GM12878 (cell line): ENCODE results near the gene DHX30. TPM values are rescaled to one million over a fixed set of nuclear protein-coding genes. Genes with fewer than 3 reads are reported as not detected.

Experiments
- ATAC-seq: fragments of 200-7000 bp; cut with Tn5 transposase; 3 replicates; pipeline ENCODE4 v1.9.1; 2020; ENCODE audit warnings: mild to moderate bottlenecking, moderate library complexity
- BruUV-seq: library from RNA; stranded (reverse); fragments of 400-500 nt; replicated peaks from 2 replicates; lab custom pipeline; 2021; lab: Mats Ljungman, UMichigan
- CTCF ChIA-PET: fragments of 300-600 bp; sonication (Branson Sonifier 250); formaldehyde crosslinking; extraction: SDS; loops from one replicate; lab custom pipeline; 2021; ENCODE audit warnings: inconsistent platforms; lab: Yijun Ruan, JAX
- POLR2A ChIA-PET: fragments of 350-600 bp; formaldehyde crosslinking; extraction: SDS; loops from one replicate; lab custom pipeline; 2021; ENCODE audit warnings: inconsistent platforms; lab: Charles Lee
- RAD21 ChIA-PET: fragments of 300-600 bp; sonication (Branson Sonifier 250); formaldehyde crosslinking; loops from one replicate; lab custom pipeline; 2023; ENCODE audit warnings: antibody characterized with exemption; ENCODE audit not compliant: unreplicated experiment; lab: Charles Lee
- SMC1A ChIA-PET: fragments of 300-600 bp; sonication (Branson Sonifier 250); formaldehyde crosslinking; loops from one replicate; lab custom pipeline; 2023; ENCODE audit not compliant: unreplicated experiment, uncharacterized antibody; lab: Charles Lee
- DNase-seq: peaks from one replicate; pipeline ENCODE4 v3.0.0-alpha.2; 2011; ENCODE audit warnings: low read depth, low spot score
- FAIRE-seq: peaks from 3 replicates; lab custom pipeline; 2011; peaks lifted over from hg19 to GRCh38; lab: Jason Lieb, UNC
- H2AFZ ChIP-seq: 2 replicates; pipeline ENCODE4 v1.6.0; 2011; ENCODE audit warnings: low read depth, low read length, control low read depth; ENCODE audit not compliant: control insufficient read depth
- H3K27ac ChIP-seq: 2 replicates; pipeline ENCODE4 v1.5.1; 2011; ENCODE audit warnings: control low read depth; ENCODE audit not compliant: control insufficient read depth, insufficient read depth
- H3K27me3 ChIP-seq, 2 experiments: replicated peaks in 1 of 2; 2 replicates each; pipeline versions ENCODE4 v1.6.0 to v1.6.1; 2011; ENCODE audit warnings: low read length in 1 of 2; ENCODE audit not compliant: control insufficient read depth in 2 of 2, insufficient read depth in 2 of 2
- H3K36me3 ChIP-seq, 2 experiments: 2 replicates each; pipeline ENCODE4 v1.5.1; 2011; ENCODE audit warnings: low read length in 1 of 2; ENCODE audit not compliant: control insufficient read depth in 2 of 2, insufficient read depth in 2 of 2
- H3K4me1 ChIP-seq: 2 replicates; pipeline ENCODE4 v1.6.1; 2011; ENCODE audit warnings: mild to moderate bottlenecking, low read length, moderate library complexity, mixed read lengths; ENCODE audit not compliant: control insufficient read depth, insufficient read depth
- H3K4me2 ChIP-seq: 2 replicates; pipeline ENCODE4 v1.6.0; 2011; ENCODE audit warnings: control low read depth; ENCODE audit not compliant: control insufficient read depth, insufficient read depth
- H3K4me3 ChIP-seq: fragments of 200-600 bp; sonication (generic); 2 replicates; pipeline ENCODE4 v1.5.1; 2016
- H3K79me2 ChIP-seq: 2 replicates; pipeline ENCODE4 v1.6.0; 2011; ENCODE audit warnings: low read length; ENCODE audit not compliant: control insufficient read depth, insufficient read depth
- H3K9ac ChIP-seq: 2 replicates; pipeline ENCODE4 v1.8.0; 2011; ENCODE audit warnings: low read length, control low read depth, mixed read lengths; ENCODE audit not compliant: control insufficient read depth, insufficient read depth
- H3K9me3 ChIP-seq: replicated peaks from 3 replicates; pipeline ENCODE4 v1.5.1; 2011; ENCODE audit warnings: mild to moderate bottlenecking, low read length; ENCODE audit not compliant: control insufficient read depth, insufficient read depth
- H4K20me1 ChIP-seq: 2 replicates; pipeline ENCODE4 v1.6.0; 2011; ENCODE audit not compliant: control insufficient read depth, insufficient read depth
- BHLHE40 ChIP-seq, 2 experiments: fragments of 450-650 bp in 1 of 2; IDR thresholded peaks; 2 replicates each; pipeline ENCODE4 v1.6.1; 2011 to 2017; ENCODE audit warnings: low read depth in 2 of 2, borderline replicate concordance in 1 of 2, improper control_type of control experiment in 1 of 2, low read length in 1 of 2, mild to moderate bottlenecking in 1 of 2
- CEBPB ChIP-seq, 2 experiments: fragments of 150-350 bp in 1 of 2; IDR thresholded peaks; 2 replicates each; pipeline ENCODE4 v1.6.1; 2012 to 2014; ENCODE audit warnings: low read depth in 2 of 2, low read length in 2 of 2, borderline replicate concordance in 1 of 2, inconsistent platforms in 1 of 2
- CHD4 ChIP-seq: fragments of 200-600 bp; sonication (generic); IDR thresholded peaks from 2 replicates; pipeline ENCODE4 v1.6.1; 2016; ENCODE audit warnings: mild to moderate bottlenecking
- POLR2AphosphoS2 ChIP-seq: IDR thresholded peaks from 2 replicates; pipeline ENCODE4 v1.6.1; 2011; ENCODE audit warnings: low read depth, mild to moderate bottlenecking, low read length, improper control_type of control experiment, moderate library complexity
- SP1 ChIP-seq: IDR thresholded peaks from one replicate; pipeline ENCODE4 v1.6.1; 2011; ENCODE audit warnings: low read depth, low read length
- SREBF1 ChIP-seq: IDR thresholded peaks from 2 replicates; pipeline ENCODE4 v1.6.1; 2012; ENCODE audit warnings: mild to moderate bottlenecking, low read length
- STAT3 ChIP-seq: IDR thresholded peaks from 2 replicates; pipeline ENCODE4 v1.6.1; 2011; ENCODE audit warnings: low read depth, low read length, improper control_type of control experiment
- USF1 ChIP-seq: IDR thresholded peaks from 2 replicates; pipeline ENCODE4 v1.6.1; 2011; ENCODE audit warnings: borderline replicate concordance, low read depth, mild to moderate bottlenecking, moderate library complexity, mixed read lengths, low read length; ENCODE audit not compliant: insufficient read depth; ENCODE audit errors: extremely low read length
- USF2 ChIP-seq: IDR thresholded peaks from 2 replicates; pipeline ENCODE4 v1.6.1; 2011; ENCODE audit warnings: low read depth, low read length, improper control_type of control experiment, borderline replicate concordance
- ZNF622 ChIP-seq: fragments of 450-650 bp; IDR thresholded peaks from 2 replicates; pipeline ENCODE4 v1.6.1; 2017; ENCODE audit warnings: mild to moderate bottlenecking, inconsistent platforms
- ZSCAN29 ChIP-seq: fragments of 450-650 bp; IDR thresholded peaks from 2 replicates; pipeline ENCODE4 v1.6.1; 2017; ENCODE audit warnings: mild to moderate bottlenecking, moderate library complexity
- WGBS: methylation state at CpG from one replicate; pipeline ENCODE4 v1.1.6; 2016; ENCODE audit warnings: low lambda C conversion rate; ENCODE audit not compliant: insufficient replicate concordance, insufficient coverage; ENCODE audit errors: missing lambda C conversion rate; 5-methylcytosine and 5-hydroxymethylcytosine counted together
- in situ Hi-C: fragments of 300-500 bp; cut with MboI; formaldehyde crosslinking; loops from 9 replicates; pipeline ENCODE4 v1.14.3; 2018; ENCODE audit warnings: mixed read lengths
- intact Hi-C: fragments of 100-400 bp; cut with micrococcal nuclease; formaldehyde crosslinking; loops from one replicate; pipeline ENCODE4 v1.14.2; 2022; ENCODE audit not compliant: unreplicated experiment
- polyA plus RNA-seq, 11 experiments: library from polyadenylated mRNA; depleted of rRNA in 4 of 11; unstranded in 6 of 11; stranded (reverse) in 5 of 11; fragments of >200 nt; fragmentation: Nextera tagmentation in 4 of 11; fragmentation: Illumina TruSeq in 1 of 11; extraction: Ambion mirVana in 4 of 11; extraction: Trizol in 1 of 11; gene quantifications; 1 replicate in 1 of 11; 2 replicates in 10 of 11; pipeline versions ENCODE4 v1.2.1 to v1.2.3, GENCODE V29; 2011 to 2016; ENCODE audit warnings: inconsistent platforms in 2 of 11, missing spikeins in 2 of 11, low read depth in 1 of 11
- total RNA-seq, 4 experiments: library from RNA; depleted of rRNA in 3 of 4; stranded (reverse); fragments of >200 nt in 3 of 4; fragmentation: Illumina TruSeq in 1 of 4; extraction: Trizol in 1 of 4; gene quantifications; 2 replicates each; pipeline versions ENCODE4 v1.2.1 to v1.2.3, GENCODE V29; 2013 to 2021
- TF ChIP-seq, protein P1 (sequence below): IDR thresholded peaks from 2 replicates; pipeline ENCODE4 v1.6.1; 2011; ENCODE audit warnings: mild to moderate bottlenecking, low read depth, low read length, moderate library complexity; ENCODE audit not compliant: insufficient replicate concordance
- TF ChIP-seq, protein P2 (sequence below): IDR thresholded peaks from 2 replicates; pipeline ENCODE4 v1.6.1; 2011; ENCODE audit warnings: low read depth, mild to moderate bottlenecking, low read length, moderate library complexity, borderline replicate concordance; ENCODE audit errors: extremely low read depth
- TF ChIP-seq, protein P3 (sequence below): IDR thresholded peaks from 2 replicates; pipeline ENCODE4 v1.6.1; 2012; ENCODE audit warnings: low read depth, low read length, improper control_type of control experiment
- TF ChIP-seq, protein P4 (sequence below): fragments of 450-650 bp; IDR thresholded peaks from 2 replicates; pipeline ENCODE4 v1.6.1; 2016; ENCODE audit warnings: mild to moderate bottlenecking

The DHX30 gene
- total and polyA plus RNA-seq, 10 of the 15 experiments (the other 5 are each of a cell fraction or from before 2014, with no cell fraction given), result 9.5 to 75.3 (median 47.8) TPM

DNA sequence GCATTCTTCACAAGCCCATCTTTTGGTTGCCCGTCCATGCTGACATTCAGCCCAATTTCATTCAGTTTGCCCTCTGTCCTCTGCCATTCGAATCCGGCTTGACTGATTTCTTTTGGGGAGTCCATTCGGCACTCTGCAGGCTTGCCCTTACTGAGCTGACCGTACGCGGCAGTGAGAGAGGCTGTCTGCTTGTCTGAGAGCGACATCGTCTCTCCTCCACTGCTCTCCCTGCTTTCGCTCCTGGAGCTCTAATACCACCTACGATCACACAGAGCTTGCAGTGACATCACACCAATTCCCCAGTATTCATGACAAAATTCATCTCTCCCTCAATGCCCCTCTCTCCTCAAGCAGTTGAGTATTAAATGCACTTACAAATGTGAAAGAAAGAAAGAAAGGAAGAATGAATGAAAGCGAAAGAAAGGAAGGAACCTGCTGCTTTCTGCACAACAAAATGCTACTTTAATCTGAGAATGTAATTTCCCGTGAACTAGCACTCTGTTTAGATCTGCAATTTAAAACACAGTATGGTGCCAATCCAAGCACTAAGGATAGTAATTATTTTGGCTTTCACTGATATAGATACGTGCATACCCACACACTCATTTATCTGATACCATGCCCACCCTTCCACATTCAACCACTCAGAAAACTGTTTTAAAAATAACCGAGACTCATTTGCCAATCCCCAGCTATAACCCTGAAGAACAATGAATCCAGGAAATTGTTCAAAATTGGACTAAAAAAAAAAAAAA lies 89.5 kb downstream of the DHX30 start:
- ATAC-seq (no peak), DNase-seq (no peak), FAIRE-seq (no peak)
- Histone ChIP-seq H3K4me2 (no peak overlapping the region), H3K9ac (no peak overlapping the region), H3K27ac (no peak overlapping the region), H2AFZ (no peak overlapping the region), H4K20me1 (no peaks in the 10 kb centered on the region), H3K27me3 (no peaks in the 10 kb centered on the region), H3K36me3 (peaks cover 4 to 6% of the 10 kb centered on the region in 2 experiments; a peak in 2 of 4 replicates), H3K79me2 (no peaks in the 10 kb centered on the region), H3K4me3 (no peak overlapping the region), H3K4me1 (0 out of 2 replicates have a peak, but pooled peaks cover 3% of the 10 kb centered on the region), H3K9me3 (no peaks in the 10 kb centered on the region)
- ChIA-PET RAD21 (no interaction called here), POLR2A (interaction anchor here (0.6 to 0.9 kb wide), 2 partner anchors 31 to 70 kb away, joined by 4 to 11 read pairs; no protein-coding TSS in a partner anchor), CTCF (interaction anchor here (0.7 to 1.5 kb wide), 3 partner anchors 11 to 303 kb away, joined by 3 to 5 read pairs (median 4); no protein-coding TSS in a partner anchor), SMC1A (interaction anchor here (0.7 to 1.5 kb wide), 5 partner anchors 10 to 97 kb away, joined by 3 to 4 read pairs (median 3); no protein-coding TSS in a partner anchor)
- in situ Hi-C loops, result no loop called here
- TSS peak; percentile 23 for BruUV-seq
- WGBS, result 97% methylated on average over 15 of the region's 15 CpGs
- intact Hi-C loops, result loop anchor here (10.0 kb wide), 1 partner anchor 262 kb away; no protein-coding TSS in a partner anchor
- no peak for TF ChIP-seq SP1
- TF ChIP-seq CHD4, result no peak
- TF ChIP-seq, protein P1, sequence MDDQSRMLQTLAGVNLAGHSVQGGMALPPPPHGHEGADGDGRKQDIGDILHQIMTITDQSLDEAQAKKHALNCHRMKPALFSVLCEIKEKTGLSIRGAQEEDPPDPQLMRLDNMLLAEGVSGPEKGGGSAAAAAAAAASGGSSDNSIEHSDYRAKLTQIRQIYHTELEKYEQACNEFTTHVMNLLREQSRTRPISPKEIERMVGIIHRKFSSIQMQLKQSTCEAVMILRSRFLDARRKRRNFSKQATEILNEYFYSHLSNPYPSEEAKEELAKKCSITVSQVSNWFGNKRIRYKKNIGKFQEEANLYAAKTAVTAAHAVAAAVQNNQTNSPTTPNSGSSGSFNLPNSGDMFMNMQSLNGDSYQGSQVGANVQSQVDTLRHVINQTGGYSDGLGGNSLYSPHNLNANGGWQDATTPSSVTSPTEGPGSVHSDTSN, result no peak
- TF ChIP-seq, protein P2, sequence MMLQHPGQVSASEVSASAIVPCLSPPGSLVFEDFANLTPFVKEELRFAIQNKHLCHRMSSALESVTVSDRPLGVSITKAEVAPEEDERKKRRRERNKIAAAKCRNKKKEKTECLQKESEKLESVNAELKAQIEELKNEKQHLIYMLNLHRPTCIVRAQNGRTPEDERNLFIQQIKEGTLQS, result no peak
- no peak for TF ChIP-seq CEBPB (IDR thresholded peaks at IDR 0.05; ENCODE audit: borderline replicate concordance in 1 of 2, low read depth in 2 of 2, low read length in 2 of 2)
- no peak for TF ChIP-seq USF2
- no peak for TF ChIP-seq ZNF622
- no peak for TF ChIP-seq ZSCAN29
- no peak for TF ChIP-seq STAT3
- no peak for TF ChIP-seq BHLHE40 (IDR thresholded peaks at IDR 0.05; ENCODE audit: borderline replicate concordance in 1 of 2, low read depth in 2 of 2, low read length in 1 of 2)
- TF ChIP-seq USF1, result no peak
- TF ChIP-seq SREBF1, result no peak
- TF ChIP-seq, protein P3, sequence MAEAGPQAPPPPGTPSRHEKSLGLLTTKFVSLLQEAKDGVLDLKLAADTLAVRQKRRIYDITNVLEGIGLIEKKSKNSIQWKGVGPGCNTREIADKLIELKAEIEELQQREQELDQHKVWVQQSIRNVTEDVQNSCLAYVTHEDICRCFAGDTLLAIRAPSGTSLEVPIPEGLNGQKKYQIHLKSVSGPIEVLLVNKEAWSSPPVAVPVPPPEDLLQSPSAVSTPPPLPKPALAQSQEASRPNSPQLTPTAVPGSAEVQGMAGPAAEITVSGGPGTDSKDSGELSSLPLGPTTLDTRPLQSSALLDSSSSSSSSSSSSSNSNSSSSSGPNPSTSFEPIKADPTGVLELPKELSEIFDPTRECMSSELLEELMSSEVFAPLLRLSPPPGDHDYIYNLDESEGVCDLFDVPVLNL, result no peak
- no peak for TF ChIP-seq POLR2AphosphoS2
- TF ChIP-seq, protein P4, sequence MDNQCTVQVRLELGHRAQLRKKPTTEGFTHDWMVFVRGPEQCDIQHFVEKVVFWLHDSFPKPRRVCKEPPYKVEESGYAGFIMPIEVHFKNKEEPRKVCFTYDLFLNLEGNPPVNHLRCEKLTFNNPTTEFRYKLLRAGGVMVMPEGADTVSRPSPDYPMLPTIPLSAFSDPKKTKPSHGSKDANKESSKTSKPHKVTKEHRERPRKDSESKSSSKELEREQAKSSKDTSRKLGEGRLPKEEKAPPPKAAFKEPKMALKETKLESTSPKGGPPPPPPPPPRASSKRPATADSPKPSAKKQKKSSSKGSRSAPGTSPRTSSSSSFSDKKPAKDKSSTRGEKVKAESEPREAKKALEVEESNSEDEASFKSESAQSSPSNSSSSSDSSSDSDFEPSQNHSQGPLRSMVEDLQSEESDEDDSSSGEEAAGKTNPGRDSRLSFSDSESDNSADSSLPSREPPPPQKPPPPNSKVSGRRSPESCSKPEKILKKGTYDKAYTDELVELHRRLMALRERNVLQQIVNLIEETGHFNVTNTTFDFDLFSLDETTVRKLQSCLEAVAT, result no peak
